Anterior cingulate cortex (tissue), 58 donors: ENCODE results near the gene KIT.
"Not testable (repeated sequence)": the region's sequence is repeated elsewhere in the genome, so short reads cannot be mapped to it uniquely, and the experiment has no call there.

Experiments used
- DNase-seq, 58 donors: peaks; one replicate each; lab custom pipeline; 2025; lab: John Stamatoyannopoulos, UW

Gene KIT

GRCh38 chr4:54657551-54658251 lies at the start of gene KIT:
Gene KIT, plus strand, starts transcription at chr4:54657957. Its CDS starts 58 bp downstream, at chr4:54658015.
- DNase-seq: peak in 16 of 58 donors; percentile 10 to 43 (median 24)

- DNase-seq: no peak
Measured at GRCh38 chr4:54609310-54609709, 48.4 kb upstream of the KIT start.

- DNase-seq: no peak
Measured at GRCh38 chr4:54614149-54614548, 43.6 kb upstream of the KIT start.

GRCh38 chr4:54620773-54621172 lies 37.0 kb upstream of the KIT start:
- no peak for DNase-seq

DNA sequence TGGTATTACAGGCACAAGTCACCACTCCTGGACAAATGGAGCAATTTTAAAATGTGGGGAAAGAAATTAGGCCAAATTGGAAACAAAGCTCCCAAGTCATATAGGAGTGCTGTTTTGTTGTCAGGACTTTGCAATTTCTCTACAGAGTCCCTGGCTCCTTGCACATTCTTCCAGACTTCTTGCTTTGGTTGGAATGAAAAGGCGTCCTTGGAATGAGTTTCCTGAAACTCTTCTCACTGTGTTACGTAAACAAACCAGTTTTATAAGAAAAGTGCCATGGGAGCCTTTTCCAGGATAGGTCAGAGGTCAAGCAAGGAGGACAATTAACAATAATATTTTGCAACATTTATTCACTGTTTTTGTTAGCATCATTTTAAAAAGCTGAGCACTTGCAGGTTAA lies 32.4 kb upstream of the KIT start:
- no peak for DNase-seq

DNA sequence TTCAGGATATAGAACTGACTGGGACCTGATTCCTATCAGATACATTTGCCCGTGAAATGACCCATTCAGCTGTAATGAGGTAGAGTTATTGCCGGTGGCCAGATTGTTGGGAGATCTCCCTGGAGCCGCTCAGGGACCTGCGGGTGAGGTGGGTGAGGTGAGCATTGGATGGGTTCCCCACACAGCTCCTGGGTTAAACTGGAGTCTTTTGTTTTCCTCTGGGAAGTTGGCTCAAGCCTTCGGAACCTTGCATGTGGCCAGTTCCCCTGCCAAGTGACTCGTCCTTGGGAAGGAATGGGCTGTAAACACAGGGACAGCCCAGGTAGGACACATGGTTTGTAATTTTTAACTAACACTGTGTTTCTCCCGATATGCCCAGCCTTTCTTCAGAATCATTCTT lies 31.6 kb upstream of the KIT start:
- no peak for DNase-seq

DNA sequence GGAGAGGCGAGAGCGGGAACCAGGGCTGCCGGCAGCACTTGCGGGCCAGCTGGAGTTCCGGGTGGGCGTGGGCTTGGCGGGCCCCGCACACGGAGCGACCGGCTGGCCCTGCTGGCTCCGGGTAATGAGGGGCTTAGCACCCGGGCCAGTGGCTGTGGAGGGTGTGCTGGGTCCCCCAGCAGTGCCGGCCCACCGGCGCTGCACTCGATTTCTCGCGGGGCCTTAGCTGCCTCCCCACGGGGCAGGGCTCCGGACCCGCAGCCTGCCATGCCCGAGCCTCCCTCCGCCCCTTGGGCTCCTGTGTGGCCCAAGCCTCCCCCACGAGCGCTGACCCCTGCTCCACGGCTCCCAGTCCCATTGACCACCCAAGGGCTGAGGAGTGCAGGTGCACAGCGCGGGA lies 25.2 kb upstream of the KIT start:
- no peak for DNase-seq

DNA sequence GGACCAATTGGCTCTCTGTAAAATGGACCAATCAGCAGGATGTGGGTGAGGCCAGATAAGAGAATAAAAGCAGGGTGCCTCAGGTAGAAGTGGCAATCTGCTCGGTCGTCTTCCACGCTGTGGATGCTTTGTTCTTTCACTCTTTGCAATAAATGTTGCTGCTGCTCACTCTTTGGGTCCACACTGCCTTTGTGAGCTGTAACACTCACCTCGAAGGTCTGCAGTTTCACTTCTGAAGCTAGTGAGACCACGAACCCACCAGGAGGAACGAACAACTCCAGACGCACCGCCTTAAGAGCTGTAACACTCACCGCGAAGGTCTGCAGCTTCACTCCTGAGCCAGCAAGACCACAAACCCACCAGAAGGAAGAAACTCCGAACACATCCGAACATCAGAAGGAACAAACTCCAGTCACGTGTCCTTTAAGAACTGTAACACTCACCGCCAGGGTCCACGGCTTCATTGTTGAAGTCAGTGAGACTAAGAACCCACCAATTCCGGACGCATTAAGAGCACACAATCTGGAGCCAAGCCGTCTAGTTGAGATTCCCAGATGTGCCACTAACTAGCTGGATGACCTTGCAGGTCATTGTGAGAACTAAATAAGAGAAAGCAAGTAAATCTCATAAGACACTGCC lies 24.5 kb upstream of the KIT start:
- DNase-seq: not testable (repeated sequence)

GRCh38 chr4:54635318-54635717 lies 22.4 kb upstream of the KIT start:
- no peak for DNase-seq

- DNase-seq: no peak
Measured at GRCh38 chr4:54637325-54637724, 20.4 kb upstream of the KIT start.

GRCh38 chr4:54641101-54641500 lies 16.7 kb upstream of the KIT start:
- DNase-seq: not testable (repeated sequence)

- DNase-seq: no peak
Measured at GRCh38 chr4:54643172-54643571, 14.6 kb upstream of the KIT start.

- no peak for DNase-seq
Measured at GRCh38 chr4:54643958-54644751, 13.6 kb upstream of the KIT start.

- peak in 6 of 58 donors; percentile 5 to 36 (median 10) for DNase-seq
Measured at GRCh38 chr4:54645830-54646229, 11.9 kb upstream of the KIT start.

DNA sequence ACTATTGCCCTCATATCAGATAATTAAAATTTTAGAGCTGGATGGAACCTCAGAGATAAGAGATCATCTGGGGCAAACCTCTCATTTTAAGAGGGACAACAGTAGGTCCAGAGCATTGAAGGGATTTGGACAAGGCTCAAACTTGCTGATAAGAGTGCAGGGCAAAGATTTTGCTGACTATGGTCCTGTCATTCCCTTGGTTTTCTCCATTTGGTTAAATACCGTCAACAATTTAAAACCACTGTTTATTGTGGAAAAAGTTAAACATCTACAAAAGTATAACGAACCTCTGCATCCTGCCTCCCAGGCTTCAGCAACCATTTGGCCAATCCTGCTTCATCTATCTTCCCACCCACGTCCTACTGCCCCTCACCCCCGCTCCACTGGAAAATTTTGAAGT lies 10.7 kb upstream of the KIT start:
- no peak for DNase-seq

- DNase-seq: no peak
Measured at GRCh38 chr4:54651050-54651449, 6.7 kb upstream of the KIT start.

- DNase-seq: no peak
Measured at GRCh38 chr4:54654753-54655152, 3.0 kb upstream of the KIT start.

DNA sequence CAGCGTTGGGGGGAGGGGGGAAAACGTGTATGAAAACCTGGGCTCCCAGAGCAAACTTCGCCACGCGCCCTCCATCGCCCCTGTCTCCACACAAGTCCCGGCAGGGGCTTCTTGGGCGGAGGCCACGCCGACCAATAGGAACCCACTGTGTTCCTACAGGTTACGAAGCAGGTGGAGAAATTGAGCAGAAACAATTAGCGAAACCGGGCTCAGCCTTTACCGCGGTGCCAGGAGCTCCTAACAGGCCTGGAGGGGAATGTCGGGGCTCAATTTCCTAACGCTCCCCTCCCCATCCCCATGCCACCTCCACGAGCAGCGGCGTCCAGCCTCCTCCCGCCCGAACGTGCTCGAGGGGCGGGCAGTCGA lies 589 bp upstream of the KIT start:
- no peak for DNase-seq

DNA sequence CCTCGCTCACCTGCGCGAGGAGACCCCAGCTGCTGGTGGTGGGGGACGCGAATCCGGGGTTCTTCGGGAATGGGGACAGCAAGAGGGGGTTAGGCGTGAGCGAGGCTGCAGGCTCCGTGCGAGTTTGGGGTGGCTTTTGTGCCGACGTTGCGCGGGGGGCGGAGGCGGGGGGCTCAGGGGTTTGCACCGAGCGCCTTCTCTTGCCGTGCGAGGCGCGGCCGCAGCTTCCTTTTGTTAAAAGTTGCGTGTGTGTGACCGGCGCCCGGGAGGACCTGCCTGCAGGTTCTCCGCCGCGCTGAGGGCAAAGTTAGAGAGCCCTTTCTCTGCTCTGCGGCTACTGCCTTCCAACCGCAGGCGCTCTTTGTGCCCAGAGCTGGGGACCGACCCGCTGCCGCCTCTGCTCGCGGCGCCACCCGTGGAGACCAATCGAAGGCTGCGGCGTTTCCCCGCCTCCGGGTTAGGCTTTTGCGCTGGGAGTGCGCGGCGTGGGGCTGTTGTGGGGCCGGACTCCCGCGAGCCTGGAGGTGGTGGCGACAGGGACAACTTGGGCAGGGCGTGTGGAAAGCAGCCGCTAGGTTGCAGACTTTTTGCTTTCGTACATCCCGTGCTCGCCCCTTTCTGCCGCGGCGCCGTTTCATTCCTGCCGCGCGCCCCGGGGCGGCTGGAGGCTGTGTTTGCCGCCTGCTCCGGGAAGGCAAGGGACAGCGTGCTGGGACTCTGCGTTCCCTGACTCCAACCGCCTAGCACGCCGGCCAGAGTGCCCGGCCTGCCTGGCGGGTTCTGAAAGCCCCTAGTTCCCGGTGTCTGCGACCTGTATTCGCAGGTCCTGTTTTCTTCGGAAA lies 716 bp downstream of the KIT start:
- peak in 43 of 58 donors; percentile 3 to 62 (median 28) for DNase-seq

DNA sequence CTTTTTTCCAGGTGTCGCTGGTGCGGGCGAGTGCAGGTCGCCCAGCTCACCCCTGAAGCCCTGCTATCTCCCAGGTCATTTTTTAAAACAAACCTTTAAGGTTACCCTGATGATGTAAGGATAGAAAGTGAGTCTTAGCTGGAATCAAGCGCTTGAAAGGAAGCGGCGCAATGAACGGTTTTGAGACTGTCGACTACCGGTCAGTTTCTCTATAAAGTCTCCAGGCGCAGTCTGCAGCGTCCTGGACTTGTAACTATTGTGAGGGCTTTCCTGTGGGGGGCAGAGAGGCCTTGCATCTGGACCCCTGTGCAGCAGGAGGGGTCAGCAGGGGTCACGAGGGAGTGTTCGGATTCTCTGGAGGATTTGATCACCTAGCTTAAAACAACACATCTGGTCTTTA lies 1.6 kb downstream of the KIT start:
- DNase-seq: no peak
